Transverse colon (tissue), 4 donors: ENCODE data around the gene FBXL16. TPM values are rescaled to one million over a fixed set of nuclear protein-coding genes. Genes with fewer than 3 reads are reported as not detected.

Source experiments
- DNase-seq: peaks from one replicate; pipeline ENCODE4 v3.0.0-alpha.2; 2019
- H3K27ac ChIP-seq, 4 donors: fragments of 200-600 bp; sonication (generic); 2 replicates each; pipeline ENCODE4 v1.5.1; 2016 to 2018; ENCODE audit warnings: inconsistent platforms in 4 of 4
- H3K27me3 ChIP-seq: fragments of 200-600 bp; sonication (generic); 2 replicates; pipeline ENCODE4 v1.5.1; 2017; ENCODE audit warnings: inconsistent platforms
- H3K36me3 ChIP-seq, 4 donors: fragments of 200-600 bp; sonication (generic); 2 replicates each; pipeline ENCODE4 v1.5.1; 2017 to 2019; ENCODE audit warnings: inconsistent platforms in 4 of 4
- H3K4me1 ChIP-seq, 4 donors: fragments of 200-600 bp; sonication (generic); 2 replicates each; pipeline ENCODE4 v1.5.1; 2017 to 2020; ENCODE audit warnings: inconsistent platforms in 4 of 4
- H3K4me3 ChIP-seq, 4 donors: fragments of 200-600 bp; sonication (generic); 1 replicate in 1 of 4; 2 replicates in 3 of 4; pipeline versions ENCODE4 v1.5.1 to v1.6.1; 2017 to 2019; ENCODE audit warnings: inconsistent platforms in 4 of 4
- H3K9me3 ChIP-seq, 2 donors: fragments of 200-600 bp; sonication (generic); 2 replicates each; pipeline ENCODE4 v1.5.1; 2017 to 2019; ENCODE audit warnings: inconsistent platforms in 2 of 2
- EP300 ChIP-seq: sonication (generic); formaldehyde crosslinking; IDR thresholded peaks from one replicate; pipeline ENCODE4 v1.6.1; 2017; ENCODE audit warnings: antibody characterized with exemption, low read depth
- POLR2A ChIP-seq: fragments of 450-650 bp; IDR thresholded peaks from one replicate; pipeline ENCODE4 v1.6.1; 2016; ENCODE audit warnings: antibody characterized with exemption, mild to moderate bottlenecking, moderate library complexity
- POLR2AphosphoS5 ChIP-seq, 3 donors: sonication (generic); formaldehyde crosslinking; IDR thresholded peaks; one replicate each; pipeline ENCODE4 v1.6.1; 2016; ENCODE audit warnings: antibody characterized with exemption in 3 of 3
- WGBS, 2 donors: methylation state at CpG; one replicate each; pipeline ENCODE4 v1.1.5; 2018; ENCODE audit warnings: low coverage in 1 of 2; 5-methylcytosine and 5-hydroxymethylcytosine counted together
- in situ Hi-C, 4 donors: fragments of 200-750 bp; cut with MboI; loops; one replicate each; pipeline versions ENCODE4 v1.15.0 to v1.15.1; 2017; ENCODE audit warnings: low sequenced_read_pairs in 3 of 4, low pct_ligation_motif_present in 1 of 4, low pct_unique_long_range_greater_than_20kb in 1 of 4
- intact Hi-C: fragments of 100-400 bp; cut with DNase I; formaldehyde crosslinking; loops from one replicate; pipeline ENCODE4 v1.15.1; 2023; ENCODE audit warnings: low total_unique reads
- total RNA-seq, 4 donors: library from RNA; depleted of rRNA; stranded (reverse); fragments of >200 nt; gene quantifications; one replicate each; pipeline ENCODE4 v1.1.0, GENCODE V29; 2016
- TF ChIP-seq, protein P1 (sequence below), 5 experiments: fragments of 200-600 bp in 3 of 5; fragments of 450-650 bp in 2 of 5; sonication (generic) in 3 of 5; IDR thresholded peaks; 1 replicate in 2 of 5; 2 replicates in 3 of 5; pipeline ENCODE4 v1.5.1; 2016 to 2017; ENCODE audit warnings: antibody characterized with exemption in 5 of 5, inconsistent platforms in 3 of 5, mild to moderate bottlenecking in 2 of 5, moderate library complexity in 1 of 5

FBXL16 gene
- total RNA-seq, 4 donors from 2014 or later, result 0.60 to 3.5 (median 1.6) TPM; not detected in 1

DNA sequence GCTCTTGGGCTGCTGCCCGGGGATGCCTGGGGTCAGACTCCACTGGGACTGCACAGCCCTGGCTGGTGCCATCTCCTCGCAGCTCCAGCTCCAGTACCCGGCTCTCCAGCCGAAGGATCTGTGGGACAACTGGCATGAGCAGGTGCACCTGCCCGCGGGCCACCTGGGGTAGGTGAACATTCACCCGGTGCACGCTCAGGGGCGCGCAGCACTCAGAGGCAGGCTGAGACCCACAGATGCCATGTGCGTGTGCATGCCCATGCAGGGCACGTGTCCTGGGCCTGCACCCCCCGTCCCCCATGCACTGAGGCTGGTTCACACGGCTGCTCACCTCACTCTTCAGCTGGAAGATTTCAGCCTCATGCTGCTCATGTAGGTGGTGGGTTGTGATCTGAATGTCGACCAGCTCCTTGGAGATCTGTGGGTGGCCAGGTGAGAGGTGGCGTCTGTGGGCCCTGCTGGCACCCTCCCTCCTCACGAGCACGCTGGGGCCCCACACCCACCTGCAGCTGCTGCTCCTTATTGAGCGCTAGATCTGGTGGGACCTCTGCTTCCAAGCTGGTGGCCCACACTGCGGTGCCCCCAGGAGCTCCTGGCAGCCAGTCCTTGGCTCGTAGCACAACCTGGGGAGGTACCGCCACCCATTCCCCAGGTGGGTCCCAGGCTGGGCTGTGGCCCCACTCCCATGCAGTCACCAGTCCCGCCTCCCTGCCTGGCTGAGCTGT, 20.0 kb upstream of the FBXL16 start:
- H3K9me3 ChIP-seq, result no peaks in the 10 kb centered on the region
- intact Hi-C loops (no loop called here), in situ Hi-C loops (no loop called here)
- no peak for DNase-seq
- no peak overlapping the region for H3K4me3 ChIP-seq
- H3K4me1 ChIP-seq, result peaks cover 28 to 41% (median 36%) of the 10 kb centered on the region in 4 donors
- WGBS, 2 donors, result 52% methylated on average over 18 of the region's 23 CpGs; no CpG with 5 or more reads in 1 of the 2 donors
- no peak overlapping the region for H3K27ac ChIP-seq
- TF ChIP-seq EP300, result no peak
- TF ChIP-seq POLR2A, result no peak
- TF ChIP-seq, protein P1, sequence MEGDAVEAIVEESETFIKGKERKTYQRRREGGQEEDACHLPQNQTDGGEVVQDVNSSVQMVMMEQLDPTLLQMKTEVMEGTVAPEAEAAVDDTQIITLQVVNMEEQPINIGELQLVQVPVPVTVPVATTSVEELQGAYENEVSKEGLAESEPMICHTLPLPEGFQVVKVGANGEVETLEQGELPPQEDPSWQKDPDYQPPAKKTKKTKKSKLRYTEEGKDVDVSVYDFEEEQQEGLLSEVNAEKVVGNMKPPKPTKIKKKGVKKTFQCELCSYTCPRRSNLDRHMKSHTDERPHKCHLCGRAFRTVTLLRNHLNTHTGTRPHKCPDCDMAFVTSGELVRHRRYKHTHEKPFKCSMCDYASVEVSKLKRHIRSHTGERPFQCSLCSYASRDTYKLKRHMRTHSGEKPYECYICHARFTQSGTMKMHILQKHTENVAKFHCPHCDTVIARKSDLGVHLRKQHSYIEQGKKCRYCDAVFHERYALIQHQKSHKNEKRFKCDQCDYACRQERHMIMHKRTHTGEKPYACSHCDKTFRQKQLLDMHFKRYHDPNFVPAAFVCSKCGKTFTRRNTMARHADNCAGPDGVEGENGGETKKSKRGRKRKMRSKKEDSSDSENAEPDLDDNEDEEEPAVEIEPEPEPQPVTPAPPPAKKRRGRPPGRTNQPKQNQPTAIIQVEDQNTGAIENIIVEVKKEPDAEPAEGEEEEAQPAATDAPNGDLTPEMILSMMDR (IDR thresholded peaks at IDR 0.05), result no peak
- TF ChIP-seq POLR2AphosphoS5 (IDR thresholded peaks at IDR 0.05), result no peak
- H3K27me3 ChIP-seq, result peaks cover 45% of the 10 kb centered on the region
- H3K36me3 ChIP-seq, result no peaks in the 10 kb centered on the region

- Histone ChIP-seq H3K4me1 (peaks cover 31 to 48% (median 42%) of the 10 kb centered on the region in 4 donors), H3K27me3 (peaks cover 45% of the 10 kb centered on the region), H3K9me3 (no peaks in the 10 kb centered on the region), H3K4me3 (no peak overlapping the region), H3K36me3 (no peaks in the 10 kb centered on the region), H3K27ac (no peak overlapping the region)
- intact Hi-C loops (no loop called here), in situ Hi-C loops (no loop called here)
- no peak for DNase-seq
- TF ChIP-seq POLR2AphosphoS5 (IDR thresholded peaks at IDR 0.05), result no peak
- TF ChIP-seq POLR2A, result no peak
- no peak for TF ChIP-seq EP300
- TF ChIP-seq, protein P1 (IDR thresholded peaks at IDR 0.05), result no peak
- WGBS, 2 donors, result 67% methylated on average over 2 of the region's 7 CpGs; no CpG with 5 or more reads in 1 of the 2 donors
Observed at GRCh38 chr16:725041-725376, 19.4 kb upstream of the FBXL16 start.

- in situ Hi-C loops, result no loop called here
- TF ChIP-seq POLR2A (no peak), EP300 (no peak), POLR2AphosphoS5 (IDR thresholded peaks at IDR 0.05) (no peak)
- TF ChIP-seq, protein P1 (IDR thresholded peaks at IDR 0.05), result no peak
- Histone ChIP-seq H3K27ac (no peak overlapping the region), H3K4me3 (no peak overlapping the region), H3K9me3 (no peaks in the 10 kb centered on the region), H3K4me1 (peaks cover 35 to 52% (median 47%) of the 10 kb centered on the region in 4 donors), H3K27me3 (peaks cover 45% of the 10 kb centered on the region), H3K36me3 (no peaks in the 10 kb centered on the region)
- no peak for DNase-seq
- WGBS, 2 donors, result 51% methylated on average over 26 of the region's 29 CpGs; no CpG with 5 or more reads in 1 of the 2 donors
- intact Hi-C loops, result no loop called here
Observed at GRCh38 chr16:724188-725040, 18.8 kb upstream of the FBXL16 start.

- intact Hi-C loops, result no loop called here
- no peaks in the 10 kb centered on the region for H3K36me3 ChIP-seq
- no peaks in the 10 kb centered on the region for H3K9me3 ChIP-seq
- WGBS, 2 donors, result 77 to 100% methylated on average over 1 to 5 of the region's 9 CpGs
- H3K4me3 ChIP-seq, result no peak overlapping the region
- H3K4me1 ChIP-seq, result peaks cover 38 to 57% (median 52%) of the 10 kb centered on the region in 4 donors
- peaks cover 45% of the 10 kb centered on the region for H3K27me3 ChIP-seq
- DNase-seq, result no peak
- no peak overlapping the region for H3K27ac ChIP-seq
- in situ Hi-C loops, result no loop called here
- TF ChIP-seq POLR2AphosphoS5 (IDR thresholded peaks at IDR 0.05) (no peak), POLR2A (no peak), EP300 (no peak)
- TF ChIP-seq, protein P1 (IDR thresholded peaks at IDR 0.05), result no peak
Observed at GRCh38 chr16:723695-724094, 18.1 kb upstream of the FBXL16 start.
